ENCODE measurements around the gene KPNA1.
A peak's percentile ranks its signal among the peaks of the same experiment; 100 is the strongest.

KPNA1 gene

DNA sequence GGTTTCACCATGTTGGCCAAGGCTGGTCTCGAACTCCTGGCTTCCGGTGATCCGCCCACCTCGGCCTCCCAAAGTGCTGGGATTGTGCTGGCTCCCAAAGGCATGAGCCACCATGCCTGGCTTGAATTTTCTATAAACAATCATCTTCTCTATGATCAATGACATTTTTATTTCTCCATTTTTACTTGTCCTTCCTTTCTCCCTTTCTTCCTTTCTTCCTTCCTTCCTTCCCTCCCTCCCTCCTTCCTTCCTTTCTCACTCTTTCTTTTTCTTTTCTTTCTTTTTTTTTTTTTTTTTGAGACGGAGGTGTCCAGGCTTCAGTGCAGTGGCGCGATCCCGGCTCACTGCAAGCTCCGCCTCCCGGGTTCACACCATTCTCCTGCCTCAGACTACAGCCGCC is 8.6 kb upstream of the KPNA1 start:
- Histone ChIP-seq H3K9me3 (ENCODE audit: severe bottlenecking) (no peaks in the 10 kb centered on the region), H3K36me3 (ENCODE audit: low read depth) (no peaks in the 10 kb centered on the region), H3K4me1 (ENCODE audit: insufficient read depth, poor library complexity, severe bottlenecking) (no peaks in the 10 kb centered on the region), H3K27ac (ENCODE audit: poor library complexity, severe bottlenecking) (no peak overlapping the region), H3K4me3 (ENCODE audit: severe bottlenecking) (no peak overlapping the region), H3K27me3 (ENCODE audit: insufficient read depth, poor library complexity, severe bottlenecking) (no peaks in the 10 kb centered on the region)
- ATAC-seq (ENCODE audit: low read depth) (no peak), DNase-seq (ENCODE audit: low spot score) (no peak)
- TF ChIP-seq, protein P1, sequence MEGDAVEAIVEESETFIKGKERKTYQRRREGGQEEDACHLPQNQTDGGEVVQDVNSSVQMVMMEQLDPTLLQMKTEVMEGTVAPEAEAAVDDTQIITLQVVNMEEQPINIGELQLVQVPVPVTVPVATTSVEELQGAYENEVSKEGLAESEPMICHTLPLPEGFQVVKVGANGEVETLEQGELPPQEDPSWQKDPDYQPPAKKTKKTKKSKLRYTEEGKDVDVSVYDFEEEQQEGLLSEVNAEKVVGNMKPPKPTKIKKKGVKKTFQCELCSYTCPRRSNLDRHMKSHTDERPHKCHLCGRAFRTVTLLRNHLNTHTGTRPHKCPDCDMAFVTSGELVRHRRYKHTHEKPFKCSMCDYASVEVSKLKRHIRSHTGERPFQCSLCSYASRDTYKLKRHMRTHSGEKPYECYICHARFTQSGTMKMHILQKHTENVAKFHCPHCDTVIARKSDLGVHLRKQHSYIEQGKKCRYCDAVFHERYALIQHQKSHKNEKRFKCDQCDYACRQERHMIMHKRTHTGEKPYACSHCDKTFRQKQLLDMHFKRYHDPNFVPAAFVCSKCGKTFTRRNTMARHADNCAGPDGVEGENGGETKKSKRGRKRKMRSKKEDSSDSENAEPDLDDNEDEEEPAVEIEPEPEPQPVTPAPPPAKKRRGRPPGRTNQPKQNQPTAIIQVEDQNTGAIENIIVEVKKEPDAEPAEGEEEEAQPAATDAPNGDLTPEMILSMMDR (IDR thresholded peaks at IDR 0.05; ENCODE audit: poor library complexity, severe bottlenecking): no peak

DNA sequence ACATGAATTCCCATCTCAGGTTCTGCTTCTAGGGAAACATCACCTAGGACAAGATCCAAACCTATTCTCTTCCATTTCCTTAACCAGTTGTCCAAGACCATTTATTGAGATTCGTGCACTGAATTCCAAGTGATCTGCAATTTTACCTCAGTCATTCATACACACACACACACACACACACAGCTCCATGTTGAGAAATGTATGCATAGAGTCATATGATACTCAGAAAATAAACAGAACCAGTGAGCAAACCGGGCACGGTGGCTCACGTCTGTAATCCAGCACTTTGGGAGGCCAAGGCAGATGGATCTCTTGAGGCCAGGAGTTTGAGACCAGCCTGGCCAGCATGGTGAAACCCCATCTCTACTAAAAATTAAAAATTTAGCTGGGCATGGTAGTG is 6.1 kb upstream of the KPNA1 start:
- H3K4me3 ChIP-seq (ENCODE audit: severe bottlenecking): no peak overlapping the region
- H3K27me3 ChIP-seq (ENCODE audit: insufficient read depth, poor library complexity, severe bottlenecking): no peaks in the 10 kb centered on the region
- no peaks in the 10 kb centered on the region for H3K9me3 ChIP-seq (ENCODE audit: severe bottlenecking)
- TF ChIP-seq, protein P1 (IDR thresholded peaks at IDR 0.05; ENCODE audit: poor library complexity, severe bottlenecking): no peak
- no peak overlapping the region for H3K27ac ChIP-seq (ENCODE audit: poor library complexity, severe bottlenecking)
- H3K4me1 ChIP-seq (ENCODE audit: insufficient read depth, poor library complexity, severe bottlenecking): no peaks in the 10 kb centered on the region
- DNase-seq (ENCODE audit: low spot score) (no peak), ATAC-seq (ENCODE audit: low read depth) (no peak)
- H3K36me3 ChIP-seq (ENCODE audit: low read depth): no peaks in the 10 kb centered on the region

DNA sequence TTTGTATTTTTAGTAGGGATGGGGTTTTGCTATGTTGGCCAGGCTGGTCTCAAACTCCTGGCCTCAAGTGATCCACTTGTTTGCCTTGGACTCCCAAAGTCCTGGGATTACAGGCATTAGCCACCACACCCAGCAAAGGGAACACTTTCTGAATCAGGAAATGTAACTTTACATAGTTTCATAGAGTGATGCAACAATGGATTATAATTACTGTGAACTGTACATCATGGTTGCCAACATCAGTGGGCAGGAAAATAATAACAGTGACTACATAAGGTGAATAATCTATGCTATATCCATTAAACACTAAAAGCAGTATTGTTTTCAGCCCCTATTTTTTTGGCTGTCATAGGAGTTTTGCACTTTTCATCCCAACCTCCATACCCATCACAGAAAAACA is 5.0 kb upstream of the KPNA1 start:
- TF ChIP-seq, protein P1 (IDR thresholded peaks at IDR 0.05; ENCODE audit: poor library complexity, severe bottlenecking): no peak
- Histone ChIP-seq H3K4me1 (ENCODE audit: insufficient read depth, poor library complexity, severe bottlenecking) (no peaks in the 10 kb centered on the region), H3K27ac (ENCODE audit: poor library complexity, severe bottlenecking) (no peak overlapping the region), H3K27me3 (ENCODE audit: insufficient read depth, poor library complexity, severe bottlenecking) (no peaks in the 10 kb centered on the region), H3K9me3 (ENCODE audit: severe bottlenecking) (no peaks in the 10 kb centered on the region), H3K4me3 (ENCODE audit: severe bottlenecking) (no peak overlapping the region), H3K36me3 (ENCODE audit: low read depth) (no peaks in the 10 kb centered on the region)
- no peak for DNase-seq (ENCODE audit: low spot score)
- peak; percentile 51 for ATAC-seq (ENCODE audit: low read depth)

DNA sequence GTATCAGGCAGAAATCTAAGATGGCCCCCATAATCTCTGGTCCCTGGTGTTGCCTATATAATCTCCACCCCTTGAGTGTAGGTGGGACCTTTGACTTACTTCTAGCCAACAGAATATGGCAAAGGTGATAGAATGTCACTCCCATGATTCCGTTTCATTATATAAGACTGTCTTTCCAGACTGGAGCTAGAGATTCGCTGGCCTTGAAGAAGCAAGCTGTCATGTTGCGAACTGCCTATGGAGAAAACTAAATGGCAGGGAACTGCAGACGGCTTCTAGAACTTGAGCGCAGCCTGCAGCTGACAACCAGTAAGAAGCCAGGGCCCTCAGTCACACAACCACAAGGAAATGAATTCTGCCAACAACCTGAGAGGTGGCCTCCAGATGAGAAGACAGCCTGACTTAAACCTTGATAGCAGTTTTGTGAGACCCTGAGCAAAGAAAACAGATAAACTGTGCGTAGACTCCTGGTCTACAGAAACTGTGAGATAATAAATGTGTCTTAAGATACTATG is 2.2 kb upstream of the KPNA1 start:
- TF ChIP-seq, protein P1 (IDR thresholded peaks at IDR 0.05; ENCODE audit: poor library complexity, severe bottlenecking): no peak

DNA sequence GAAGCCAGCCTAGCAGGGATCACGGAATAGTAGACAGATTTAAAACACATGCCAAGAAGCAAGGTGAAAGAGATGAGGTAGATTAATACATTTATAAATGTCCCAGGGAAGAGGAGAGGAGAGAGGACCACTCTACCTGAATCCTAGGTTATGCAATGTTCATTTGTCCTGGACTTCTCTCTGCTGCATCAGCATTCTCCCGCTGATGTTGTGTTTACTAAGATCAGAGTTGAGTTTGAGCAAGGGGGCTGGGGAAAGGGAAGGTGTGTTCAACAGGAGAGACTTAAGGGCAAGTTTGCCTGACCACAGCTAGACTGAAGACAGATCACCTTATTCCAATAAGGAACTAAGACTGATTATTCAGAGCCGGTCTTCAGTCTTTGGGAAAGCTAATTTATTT is 1.1 kb upstream of the KPNA1 start:
- TF ChIP-seq, protein P1 (IDR thresholded peaks at IDR 0.05; ENCODE audit: poor library complexity, severe bottlenecking): no peak
- H3K27me3 ChIP-seq (ENCODE audit: insufficient read depth, poor library complexity, severe bottlenecking): no peaks in the 10 kb centered on the region

More for the DNA sequence above, 2.2 kb upstream of the KPNA1 start:
- no peak for ATAC-seq (ENCODE audit: low read depth)
- no peak overlapping the region for H3K4me3 ChIP-seq (ENCODE audit: severe bottlenecking)
- peaks cover 8% of the 10 kb centered on the region for H3K36me3 ChIP-seq (ENCODE audit: low read depth)
- no peak overlapping the region for H3K27ac ChIP-seq (ENCODE audit: poor library complexity, severe bottlenecking)
- H3K4me1 ChIP-seq (ENCODE audit: insufficient read depth, poor library complexity, severe bottlenecking): peaks cover 12% of the 10 kb centered on the region
- H3K27me3 ChIP-seq (ENCODE audit: insufficient read depth, poor library complexity, severe bottlenecking): no peaks in the 10 kb centered on the region
- H3K9me3 ChIP-seq (ENCODE audit: severe bottlenecking): no peaks in the 10 kb centered on the region
- DNase-seq (ENCODE audit: low spot score): no peak

More for the DNA sequence above, 1.1 kb upstream of the KPNA1 start:
- peaks cover 16% of the 10 kb centered on the region for H3K4me1 ChIP-seq (ENCODE audit: insufficient read depth, poor library complexity, severe bottlenecking)
- no peak overlapping the region for H3K4me3 ChIP-seq (ENCODE audit: severe bottlenecking)
- ATAC-seq (ENCODE audit: low read depth) (no peak), DNase-seq (ENCODE audit: low spot score) (no peak)
- H3K27ac ChIP-seq (ENCODE audit: poor library complexity, severe bottlenecking): no peak overlapping the region
- H3K36me3 ChIP-seq (ENCODE audit: low read depth): peaks cover 8% of the 10 kb centered on the region
- H3K9me3 ChIP-seq (ENCODE audit: severe bottlenecking): no peaks in the 10 kb centered on the region

Data from RWPE2 (cell line).